Body of pancreas (tissue), 4 donors: ENCODE results near the gene CASP8AP2.

ENCODE experiments used
- CTCF ChIP-seq, 7 experiments: fragments of 450-650 bp in 4 of 7; fragments of 200-600 bp in 3 of 7; sonication (generic) in 3 of 7; IDR thresholded peaks; one replicate each; pipeline ENCODE4 v1.5.1; 2016 to 2019; ENCODE audit warnings: antibody characterized with exemption in 7 of 7
- POLR2A ChIP-seq, 3 donors: fragments of 450-650 bp; IDR thresholded peaks; one replicate each; pipeline ENCODE4 v1.6.1; 2016; ENCODE audit warnings: antibody characterized with exemption in 3 of 3, mild to moderate bottlenecking in 2 of 3

- TF ChIP-seq CTCF (IDR thresholded peaks at IDR 0.05) (no peak), POLR2A (IDR thresholded peaks at IDR 0.05) (no peak)
These were observed 7.1 kb downstream of the CASP8AP2 start for GRCh38 chr6:89836639-89837222.
